SK-N-SH (cell line): ENCODE data around the gene OR2T2. TPM values are rescaled to one million over a fixed set of nuclear protein-coding genes. Genes with fewer than 3 reads are reported as not detected.

Experiments used
- CTCF ChIA-PET: fragments of 300-600, 350-600 bp; formaldehyde crosslinking; extraction: SDS; loops from one replicate; lab custom pipeline; 2021; lab: Yijun Ruan, JAX
- POLR2A ChIA-PET: fragments of 350-600 bp; sonication (Branson Sonifier 250); formaldehyde crosslinking; extraction: SDS; loops from one replicate; lab custom pipeline; 2020; ENCODE audit warnings: antibody characterized with exemption, inconsistent platforms; lab: Yijun Ruan, JAX
- DNase-seq: peaks from one replicate; pipeline ENCODE4 v3.0.0; 2012
- H2AFZ ChIP-seq: fragments of 200-600 bp; sonication (generic); 2 replicates; pipeline ENCODE4 v1.8.1; 2016; ENCODE audit warnings: antibody characterized with exemption, mild to moderate bottlenecking, low read depth
- H3F3A ChIP-seq: fragments of 200-600 bp; sonication (generic); replicated peaks from 2 replicates; pipeline ENCODE3; 2016; ENCODE audit warnings: antibody characterized with exemption, mild to moderate bottlenecking; ENCODE audit not compliant: insufficient read depth
- H3K27ac ChIP-seq, 2 experiments: fragments of 200-500 bp in 1 of 2; fragments of 200-600 bp in 1 of 2; sonication (Bioruptor generic) in 1 of 2; sonication (generic), shearing (Covaris generic) in 1 of 2; 2 replicates each; pipeline versions ENCODE4 v1.5.1 to v1.6.1; 2014 to 2016; ENCODE audit warnings: low read depth in 2 of 2, inconsistent platforms in 1 of 2, low read length in 1 of 2, mild to moderate bottlenecking in 1 of 2, mixed read lengths in 1 of 2
- H3K27me3 ChIP-seq: fragments of 200-600 bp; sonication (generic), shearing (Covaris generic); 2 replicates; pipeline ENCODE4 v1.6.1; 2016; ENCODE audit warnings: mixed run types; ENCODE audit not compliant: insufficient read depth
- H3K36me3 ChIP-seq, 2 experiments: fragments of 200-500 bp in 1 of 2; fragments of 200-600 bp in 1 of 2; sonication (Bioruptor generic) in 1 of 2; sonication (generic) in 1 of 2; replicated peaks in 1 of 2; 2 replicates each; pipeline versions ENCODE3 to v1.5.1; 2014 to 2016; ENCODE audit warnings: low read length in 1 of 2, mild to moderate bottlenecking in 1 of 2; ENCODE audit not compliant: insufficient read depth in 2 of 2, control insufficient read depth in 1 of 2
- H3K4me1 ChIP-seq, 2 experiments: fragments of 200-500 bp in 1 of 2; fragments of 200-600 bp in 1 of 2; sonication (Bioruptor generic) in 1 of 2; sonication (generic), shearing (Covaris generic) in 1 of 2; 2 replicates each; pipeline versions ENCODE4 v1.5.1 to v1.6.1; 2014 to 2016; ENCODE audit warnings: low read depth in 1 of 2, low read length in 1 of 2, mixed run types in 1 of 2; ENCODE audit not compliant: insufficient read depth in 2 of 2, control insufficient read depth in 1 of 2
- H3K4me2 ChIP-seq: fragments of 200-600 bp; sonication (generic), shearing (Covaris generic); 2 replicates; pipeline ENCODE4 v1.6.1; 2017; ENCODE audit warnings: mixed run types
- H3K4me3 ChIP-seq, 2 experiments: fragments of 200-500 bp in 1 of 2; fragments of 200-600 bp in 1 of 2; sonication (Bioruptor generic) in 1 of 2; sonication (generic), shearing (Covaris generic) in 1 of 2; 2 replicates each; pipeline versions ENCODE4 v1.5.1 to v1.8.1; 2014 to 2016; ENCODE audit warnings: low read depth in 2 of 2, inconsistent platforms in 1 of 2, low read length in 1 of 2, mild to moderate bottlenecking in 1 of 2, mixed read lengths in 1 of 2, moderate library complexity in 1 of 2
- H3K79me2 ChIP-seq: fragments of 200-600 bp; sonication (generic); 2 replicates; pipeline ENCODE4 v1.8.1; 2017; ENCODE audit warnings: mild to moderate bottlenecking; ENCODE audit not compliant: insufficient read depth
- H3K9ac ChIP-seq: fragments of 200-600 bp; sonication (generic); 2 replicates; pipeline ENCODE4 v1.6.1; 2017; ENCODE audit warnings: mixed run types
- H3K9me2 ChIP-seq: fragments of 200-600 bp; sonication (generic); 2 replicates; pipeline ENCODE4 v1.6.1; 2017; ENCODE audit warnings: mixed run types
- H3K9me3 ChIP-seq: fragments of 200-600 bp; sonication (generic); 2 replicates; pipeline ENCODE4 v1.6.1; 2017; ENCODE audit warnings: mixed run types, mild to moderate bottlenecking, moderate library complexity
- H4K20me1 ChIP-seq: fragments of 200-600 bp; sonication (generic); 2 replicates; pipeline ENCODE4 v1.6.1; 2017; ENCODE audit warnings: mild to moderate bottlenecking, mixed run types; ENCODE audit not compliant: insufficient read depth
- ELF1 ChIP-seq: IDR thresholded peaks from 2 replicates; pipeline ENCODE4 v1.4.0; 2012
- EZH2phosphoT487 ChIP-seq: fragments of 200-600 bp; sonication (generic); IDR thresholded peaks from 2 replicates; pipeline ENCODE4 v1.6.1; 2017; ENCODE audit warnings: low read depth, mixed run types, mild to moderate bottlenecking, antibody characterized with exemption, moderate library complexity, borderline replicate concordance
- FOSL2 ChIP-seq: IDR thresholded peaks from 2 replicates; pipeline ENCODE4 v1.4.0; 2012; ENCODE audit warnings: low read depth, mild to moderate bottlenecking, moderate library complexity, borderline replicate concordance
- FOXJ3 ChIP-seq: sonication (generic); formaldehyde crosslinking; IDR thresholded peaks from 2 replicates; pipeline ENCODE4 v1.5.1; 2020; ENCODE audit warnings: mild to moderate bottlenecking, missing genetic modification reagents
- GATA2 ChIP-seq: sonication (generic); formaldehyde crosslinking; IDR thresholded peaks from 2 replicates; pipeline ENCODE4 v1.5.0; 2020; ENCODE audit warnings: mild to moderate bottlenecking, missing genetic modification reagents
- JUND ChIP-seq: IDR thresholded peaks from 2 replicates; pipeline ENCODE4 v1.4.0; 2012
- MXI1 ChIP-seq: IDR thresholded peaks from 2 replicates; pipeline ENCODE4 v1.6.1; 2012; ENCODE audit warnings: mild to moderate bottlenecking, low read depth, low read length, improper control_type of control experiment
- RAD21 ChIP-seq: IDR thresholded peaks from 2 replicates; pipeline ENCODE4 v1.6.1; 2012; ENCODE audit warnings: mild to moderate bottlenecking, low read length
- RFX5 ChIP-seq: IDR thresholded peaks from 2 replicates; pipeline ENCODE4 v1.6.1; 2012; ENCODE audit warnings: mild to moderate bottlenecking, improper control_type of control experiment, low read length
- RXRA ChIP-seq: IDR thresholded peaks from 2 replicates; pipeline ENCODE4 v1.4.0; 2012; ENCODE audit warnings: low read depth, mild to moderate bottlenecking, borderline replicate concordance
- SMC3 ChIP-seq: IDR thresholded peaks from 2 replicates; pipeline ENCODE4 v1.6.1; 2012; ENCODE audit warnings: low read depth, low read length, improper control_type of control experiment
- TAF1 ChIP-seq: IDR thresholded peaks from 2 replicates; pipeline ENCODE4 v1.6.1; 2012; ENCODE audit warnings: low read depth, mild to moderate bottlenecking, low read length, moderate library complexity, borderline replicate concordance
- TEAD4 ChIP-seq: IDR thresholded peaks from 2 replicates; pipeline ENCODE4 v1.4.0; 2012; ENCODE audit warnings: mild to moderate bottlenecking, borderline replicate concordance; ENCODE audit not compliant: insufficient read depth
- WGBS: methylation state at CpG from one replicate; pipeline ENCODE4 v1.1.6; 2017; ENCODE audit warnings: low lambda C conversion rate; 5-methylcytosine and 5-hydroxymethylcytosine counted together
- polyA plus RNA-seq, 3 experiments: library from polyadenylated mRNA; depleted of rRNA; stranded (reverse); fragments of >200 nt; gene quantifications; 2 replicates each; pipeline ENCODE4 v1.2.3, GENCODE V29; 2012
- TF ChIP-seq, protein P1 (sequence below): IDR thresholded peaks from 2 replicates; pipeline ENCODE4 v1.4.0; 2012; ENCODE audit warnings: low read depth
- TF ChIP-seq, protein P2 (sequence below): IDR thresholded peaks from 2 replicates; pipeline ENCODE4 v1.4.0; 2012; ENCODE audit warnings: low read depth, borderline replicate concordance
- TF ChIP-seq, protein P3 (sequence below): IDR thresholded peaks from 2 replicates; pipeline ENCODE4; 2012
- TF ChIP-seq, protein P4 (sequence below): IDR thresholded peaks from 2 replicates; pipeline ENCODE4 v1.4.0; 2012; ENCODE audit warnings: low read depth, borderline replicate concordance

Gene OR2T2
- polyA plus RNA-seq, 1 of the 3 experiments (the other 2 are of a cell fraction), result not detected

DNA sequence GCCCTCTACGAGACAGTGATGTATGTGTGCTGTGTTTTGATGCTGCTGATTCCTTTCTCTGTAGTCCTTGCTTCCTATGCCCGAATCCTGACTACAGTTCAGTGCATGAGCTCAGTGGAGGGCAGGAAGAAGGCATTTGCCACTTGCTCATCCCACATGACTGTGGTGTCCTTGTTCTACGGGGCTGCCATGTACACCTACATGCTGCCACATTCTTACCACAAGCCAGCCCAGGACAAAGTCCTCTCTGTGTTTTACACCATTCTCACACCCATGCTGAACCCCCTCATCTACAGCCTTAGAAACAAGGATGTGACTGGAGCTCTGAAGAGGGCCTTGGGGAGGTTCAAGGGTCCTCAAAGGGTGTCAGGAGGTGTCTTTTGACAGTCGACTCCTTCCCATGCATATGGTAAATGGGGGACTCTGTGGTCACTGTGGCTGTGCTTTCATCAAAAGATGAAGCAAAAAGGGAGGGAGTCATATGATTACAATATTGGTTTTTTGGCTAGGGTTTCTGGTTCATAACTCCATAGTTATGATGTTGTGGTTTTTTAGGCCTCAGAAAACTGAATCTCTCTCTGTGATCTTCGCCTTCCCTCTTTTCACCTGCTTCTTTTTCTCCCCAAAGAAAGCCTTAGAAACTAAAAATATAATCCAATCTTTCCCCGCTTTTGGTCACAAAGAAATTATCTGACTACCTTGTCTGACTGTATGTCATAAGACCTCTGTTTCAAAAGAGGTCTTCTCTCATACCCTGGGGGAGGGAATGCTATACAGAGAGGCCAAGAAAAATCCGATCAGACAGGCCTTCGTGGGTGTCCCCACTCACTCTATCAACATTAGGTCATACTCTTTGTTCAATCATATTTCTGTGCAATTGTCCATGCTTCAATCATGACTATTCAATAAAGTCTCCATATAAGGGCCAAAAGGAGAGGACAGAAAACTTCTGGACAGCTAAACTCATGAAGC is 38.4 kb upstream of the OR2T2 start:
- WGBS, result 2% methylated on average over 8 of the region's 8 CpGs
- Histone ChIP-seq H3K36me3 (no peaks in the 10 kb centered on the region), H3K9ac (no peak overlapping the region), H3K4me2 (no peak overlapping the region), H3F3A (no peaks in the 10 kb centered on the region), H3K27me3 (no peaks in the 10 kb centered on the region), H3K9me3 (no peaks in the 10 kb centered on the region), H3K4me3 (no peak overlapping the region), H3K79me2 (no peaks in the 10 kb centered on the region), H3K4me1 (no peaks in the 10 kb centered on the region), H2AFZ (no peak overlapping the region), H3K9me2 (no peaks in the 10 kb centered on the region), H3K27ac (no peak overlapping the region), H4K20me1 (no peaks in the 10 kb centered on the region)
- no peak for DNase-seq
- ChIA-PET POLR2A (no interaction called here), CTCF (no interaction called here)
- no peak for TF ChIP-seq MXI1
- TF ChIP-seq JUND, result no peak
- no peak for TF ChIP-seq FOXJ3 (CRISPR knock-in tag)
- TF ChIP-seq SMC3, result no peak
- no peak for TF ChIP-seq RFX5
- TF ChIP-seq, protein P1, sequence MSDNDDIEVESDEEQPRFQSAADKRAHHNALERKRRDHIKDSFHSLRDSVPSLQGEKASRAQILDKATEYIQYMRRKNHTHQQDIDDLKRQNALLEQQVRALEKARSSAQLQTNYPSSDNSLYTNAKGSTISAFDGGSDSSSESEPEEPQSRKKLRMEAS, result no peak
- TF ChIP-seq ELF1, result no peak
- TF ChIP-seq RAD21, result no peak
- TF ChIP-seq EZH2phosphoT487, result no peak
- no peak for TF ChIP-seq FOSL2
- TF ChIP-seq, protein P2, sequence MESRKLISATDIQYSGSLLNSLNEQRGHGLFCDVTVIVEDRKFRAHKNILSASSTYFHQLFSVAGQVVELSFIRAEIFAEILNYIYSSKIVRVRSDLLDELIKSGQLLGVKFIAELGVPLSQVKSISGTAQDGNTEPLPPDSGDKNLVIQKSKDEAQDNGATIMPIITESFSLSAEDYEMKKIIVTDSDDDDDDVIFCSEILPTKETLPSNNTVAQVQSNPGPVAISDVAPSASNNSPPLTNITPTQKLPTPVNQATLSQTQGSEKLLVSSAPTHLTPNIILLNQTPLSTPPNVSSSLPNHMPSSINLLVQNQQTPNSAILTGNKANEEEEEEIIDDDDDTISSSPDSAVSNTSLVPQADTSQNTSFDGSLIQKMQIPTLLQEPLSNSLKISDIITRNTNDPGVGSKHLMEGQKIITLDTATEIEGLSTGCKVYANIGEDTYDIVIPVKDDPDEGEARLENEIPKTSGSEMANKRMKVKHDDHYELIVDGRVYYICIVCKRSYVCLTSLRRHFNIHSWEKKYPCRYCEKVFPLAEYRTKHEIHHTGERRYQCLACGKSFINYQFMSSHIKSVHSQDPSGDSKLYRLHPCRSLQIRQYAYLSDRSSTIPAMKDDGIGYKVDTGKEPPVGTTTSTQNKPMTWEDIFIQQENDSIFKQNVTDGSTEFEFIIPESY, result no peak
- TF ChIP-seq, protein P3, sequence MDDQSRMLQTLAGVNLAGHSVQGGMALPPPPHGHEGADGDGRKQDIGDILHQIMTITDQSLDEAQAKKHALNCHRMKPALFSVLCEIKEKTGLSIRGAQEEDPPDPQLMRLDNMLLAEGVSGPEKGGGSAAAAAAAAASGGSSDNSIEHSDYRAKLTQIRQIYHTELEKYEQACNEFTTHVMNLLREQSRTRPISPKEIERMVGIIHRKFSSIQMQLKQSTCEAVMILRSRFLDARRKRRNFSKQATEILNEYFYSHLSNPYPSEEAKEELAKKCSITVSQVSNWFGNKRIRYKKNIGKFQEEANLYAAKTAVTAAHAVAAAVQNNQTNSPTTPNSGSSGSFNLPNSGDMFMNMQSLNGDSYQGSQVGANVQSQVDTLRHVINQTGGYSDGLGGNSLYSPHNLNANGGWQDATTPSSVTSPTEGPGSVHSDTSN, result no peak
- no peak for TF ChIP-seq TAF1
- TF ChIP-seq, protein P4, sequence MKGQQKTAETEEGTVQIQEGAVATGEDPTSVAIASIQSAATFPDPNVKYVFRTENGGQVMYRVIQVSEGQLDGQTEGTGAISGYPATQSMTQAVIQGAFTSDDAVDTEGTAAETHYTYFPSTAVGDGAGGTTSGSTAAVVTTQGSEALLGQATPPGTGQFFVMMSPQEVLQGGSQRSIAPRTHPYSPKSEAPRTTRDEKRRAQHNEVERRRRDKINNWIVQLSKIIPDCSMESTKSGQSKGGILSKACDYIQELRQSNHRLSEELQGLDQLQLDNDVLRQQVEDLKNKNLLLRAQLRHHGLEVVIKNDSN, result no peak
- TF ChIP-seq TEAD4, result no peak
- TF ChIP-seq GATA2 (CRISPR knock-in tag), result no peak
- TF ChIP-seq RXRA, result no peak
